NOMO-1 treated with dmso at 0.1 percent for 144 hours (cell line): Measurements from ENCODE around the gene PCDHB5.
"Not testable (repeated sequence)": the region's sequence is repeated elsewhere in the genome, so short reads cannot be mapped to it uniquely, and the experiment has no call there.

Source experiments
- DNase-seq: peaks from one replicate; lab custom pipeline; 2025; ENCODE audit not compliant: unreplicated experiment; lab: John Stamatoyannopoulos, UW

The PCDHB5 gene

DNA sequence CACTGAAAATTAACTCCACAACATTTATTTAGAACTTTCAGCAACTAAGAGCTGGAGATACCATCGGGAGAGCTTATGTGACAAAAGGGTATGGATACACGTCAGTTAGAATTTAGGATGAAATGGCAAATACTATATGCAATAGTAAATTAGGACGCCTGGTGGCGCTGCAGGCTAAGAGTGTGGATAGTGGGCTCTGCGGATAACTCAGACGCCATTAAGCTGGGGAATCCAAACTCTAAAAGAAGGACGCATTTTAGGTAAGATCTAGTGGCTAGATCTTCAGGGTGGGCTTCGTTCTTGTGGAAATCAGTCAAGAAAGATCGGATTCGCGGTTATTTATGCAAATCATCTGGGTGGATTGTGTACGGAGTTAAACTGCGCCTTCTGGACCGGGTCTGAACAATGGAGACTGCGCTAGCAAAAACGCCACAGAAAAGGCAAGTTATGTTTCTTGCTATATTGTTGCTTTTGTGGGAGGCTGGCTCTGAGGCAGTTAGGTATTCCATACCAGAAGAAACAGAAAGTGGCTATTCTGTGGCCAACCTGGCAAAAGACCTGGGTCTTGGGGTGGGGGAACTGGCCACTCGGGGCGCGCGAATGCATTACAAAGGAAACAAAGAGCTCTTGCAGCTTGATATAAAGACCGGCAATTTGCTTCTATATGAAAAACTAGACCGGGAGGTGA lies at the start of gene PCDHB5:
Gene PCDHB5 (plus strand): TSS at position 177 of the 688 bp plus-strand sequence. CDS start 229 bp downstream, at position 406.
- no peak for DNase-seq

DNA sequence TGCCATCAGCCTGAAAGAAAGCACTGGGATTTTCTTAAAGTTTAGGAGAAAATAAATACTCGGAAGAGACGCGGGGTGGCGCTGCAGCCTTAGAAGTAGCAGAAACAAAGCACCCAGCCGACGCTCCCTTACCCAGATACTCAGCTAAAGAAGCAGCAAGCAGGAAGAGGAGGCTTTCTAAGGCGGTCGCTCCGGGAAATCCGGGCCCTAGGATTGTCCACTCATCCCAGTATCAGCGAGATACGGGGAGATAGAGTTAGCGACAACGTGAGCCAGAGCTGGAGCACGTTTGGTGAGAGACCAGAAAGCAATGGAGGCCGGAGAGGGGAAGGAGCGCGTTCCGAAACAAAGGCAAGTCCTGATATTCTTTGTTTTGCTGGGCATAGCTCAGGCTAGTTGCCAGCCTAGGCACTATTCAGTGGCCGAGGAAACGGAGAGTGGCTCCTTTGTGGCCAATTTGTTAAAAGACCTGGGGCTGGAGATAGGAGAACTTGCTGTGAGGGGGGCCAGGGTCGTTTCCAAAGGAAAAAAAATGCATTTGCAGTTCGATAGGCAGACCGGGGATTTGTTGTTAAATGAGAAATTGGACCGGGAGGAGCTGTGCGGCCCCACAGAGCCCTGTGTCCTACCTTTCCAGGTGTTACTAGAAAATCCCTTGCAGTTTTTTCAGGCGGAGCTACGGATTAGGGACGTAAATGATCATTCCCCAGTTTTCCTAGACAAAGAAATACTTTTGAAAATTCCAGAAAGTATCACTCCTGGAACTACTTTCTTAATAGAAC lies 40.3 kb upstream of the PCDHB5 start, which contains the start of gene PCDHB2:
Gene PCDHB2 (plus strand): TSS at position 135 of the 782 bp plus-strand sequence. CDS start 176 bp downstream, at position 311.
- no peak for DNase-seq

GRCh38 chr5:141095263-141095641 lies 39.8 kb upstream of the PCDHB5 start:
- no peak for DNase-seq

- not testable (repeated sequence) for DNase-seq
Measured at GRCh38 chr5:141096181-141096580, 38.8 kb upstream of the PCDHB5 start.

DNA sequence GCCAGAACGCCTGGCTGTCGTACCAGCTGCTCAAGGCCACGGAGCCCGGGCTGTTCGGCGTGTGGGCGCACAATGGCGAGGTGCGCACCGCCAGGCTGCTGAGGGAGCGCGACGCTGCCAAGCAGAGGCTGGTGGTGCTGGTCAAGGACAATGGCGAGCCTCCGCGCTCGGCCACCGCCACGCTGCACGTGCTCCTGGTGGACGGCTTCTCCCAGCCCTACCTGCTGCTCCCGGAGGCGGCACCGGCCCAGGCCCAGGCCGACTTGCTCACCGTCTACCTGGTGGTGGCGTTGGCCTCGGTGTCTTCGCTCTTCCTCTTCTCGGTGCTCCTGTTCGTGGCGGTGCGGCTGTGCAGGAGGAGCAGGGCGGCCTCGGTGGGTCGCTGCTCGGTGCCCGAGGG lies 38.4 kb upstream of the PCDHB5 start:
- DNase-seq: not testable (repeated sequence)

DNA sequence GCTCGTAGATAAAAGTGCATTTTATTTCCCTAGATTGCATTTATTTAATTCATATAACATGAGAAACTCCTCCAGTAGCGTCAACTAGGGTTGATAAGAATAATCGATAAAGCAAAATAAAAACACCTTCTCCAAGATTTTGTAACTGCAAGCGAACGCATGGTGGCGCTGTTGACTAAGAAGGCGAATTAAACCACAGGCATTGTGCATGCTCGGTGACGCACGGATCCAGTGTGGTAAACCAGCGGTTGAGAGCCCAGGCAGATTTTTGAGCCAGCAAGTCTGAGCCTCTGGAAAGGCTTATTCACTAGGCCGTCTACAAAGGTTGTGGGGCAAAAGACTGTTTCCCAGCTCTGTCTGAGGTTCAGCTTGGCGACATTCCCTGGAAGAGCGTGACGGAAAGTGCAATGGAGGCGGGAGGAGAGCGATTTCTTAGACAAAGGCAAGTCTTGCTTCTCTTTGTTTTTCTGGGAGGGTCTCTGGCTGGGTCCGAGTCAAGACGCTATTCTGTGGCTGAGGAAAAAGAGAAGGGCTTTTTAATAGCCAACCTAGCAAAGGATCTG lies 34.7 kb upstream of the PCDHB5 start, which contains the start of gene PCDHB3:
Gene PCDHB3 (plus strand): TSS at position 231 of the 563 bp plus-strand sequence. CDS start 177 bp downstream, at position 408.
- DNase-seq: no peak

- no peak for DNase-seq
Measured at GRCh38 chr5:141101059-141101458, 33.9 kb upstream of the PCDHB5 start.

- DNase-seq: not testable (repeated sequence)
Measured at GRCh38 chr5:141102070-141102469, 32.9 kb upstream of the PCDHB5 start.

DNA sequence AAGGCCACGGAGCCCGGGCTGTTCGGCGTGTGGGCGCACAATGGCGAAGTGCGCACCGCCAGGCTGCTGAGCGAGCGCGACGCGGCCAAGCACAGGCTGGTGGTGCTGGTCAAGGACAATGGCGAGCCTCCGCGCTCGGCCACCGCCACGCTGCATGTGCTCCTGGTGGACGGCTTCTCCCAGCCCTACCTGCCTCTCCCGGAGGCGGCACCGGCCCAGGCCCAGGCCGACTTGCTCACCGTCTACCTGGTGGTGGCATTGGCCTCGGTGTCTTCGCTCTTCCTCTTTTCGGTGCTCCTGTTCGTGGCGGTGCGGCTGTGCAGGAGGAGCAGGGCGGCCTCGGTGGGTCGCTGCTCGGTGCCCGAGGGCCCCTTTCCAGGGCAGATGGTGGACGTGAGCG lies 32.5 kb upstream of the PCDHB5 start:
- DNase-seq: not testable (repeated sequence)

DNA sequence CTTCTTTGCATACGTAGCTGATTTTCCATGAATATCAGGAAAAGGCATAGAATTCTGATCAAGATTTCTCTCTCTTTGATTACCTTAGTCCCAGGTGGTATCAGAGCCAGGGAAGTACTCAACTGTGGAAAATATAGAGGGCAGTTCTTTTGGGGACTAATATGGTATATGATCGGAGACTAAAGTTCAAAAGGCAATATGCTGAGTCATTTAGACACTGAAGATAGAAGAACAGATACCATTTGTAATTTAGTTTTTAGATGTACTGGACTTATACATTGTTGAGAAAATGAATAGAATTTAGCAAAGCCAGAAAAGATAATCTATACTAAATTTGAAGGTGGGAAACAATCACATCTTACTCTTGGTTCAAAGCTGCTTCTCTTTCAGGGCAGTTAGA lies 29.7 kb upstream of the PCDHB5 start:
- no peak for DNase-seq

GRCh38 chr5:141119250-141119649 lies 15.8 kb upstream of the PCDHB5 start:
- no peak for DNase-seq

DNA sequence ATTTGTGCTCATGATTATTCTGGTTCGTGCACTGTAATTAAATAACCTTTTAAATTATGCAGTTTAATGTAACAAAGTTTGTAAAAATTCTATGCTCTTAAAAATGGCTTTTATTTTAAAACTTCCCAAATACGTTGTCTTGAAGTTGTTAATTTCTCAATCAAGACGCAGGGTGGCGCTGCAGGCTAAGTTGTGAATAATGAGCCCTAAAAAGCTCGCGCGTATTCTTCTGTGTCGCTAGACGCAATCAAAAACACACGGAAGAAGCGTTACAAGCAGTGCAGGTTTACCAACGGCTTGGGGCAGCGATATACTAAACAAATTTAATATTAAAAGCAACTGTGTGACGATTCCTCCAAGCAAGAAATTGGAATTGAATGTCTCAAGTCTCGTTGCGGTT lies 13.4 kb upstream of the PCDHB5 start, which contains the start of gene PCDHB4:
Gene PCDHB4 (plus strand): TSS at position 256 of the 400 bp plus-strand sequence. CDS start 181 bp downstream, outside the sequence.
- no peak for DNase-seq

- DNase-seq: no peak
Measured at GRCh38 chr5:141121985-141122384, 13.0 kb upstream of the PCDHB5 start.

- not testable (repeated sequence) for DNase-seq
Measured at GRCh38 chr5:141123396-141124135, 11.4 kb upstream of the PCDHB5 start.

DNA sequence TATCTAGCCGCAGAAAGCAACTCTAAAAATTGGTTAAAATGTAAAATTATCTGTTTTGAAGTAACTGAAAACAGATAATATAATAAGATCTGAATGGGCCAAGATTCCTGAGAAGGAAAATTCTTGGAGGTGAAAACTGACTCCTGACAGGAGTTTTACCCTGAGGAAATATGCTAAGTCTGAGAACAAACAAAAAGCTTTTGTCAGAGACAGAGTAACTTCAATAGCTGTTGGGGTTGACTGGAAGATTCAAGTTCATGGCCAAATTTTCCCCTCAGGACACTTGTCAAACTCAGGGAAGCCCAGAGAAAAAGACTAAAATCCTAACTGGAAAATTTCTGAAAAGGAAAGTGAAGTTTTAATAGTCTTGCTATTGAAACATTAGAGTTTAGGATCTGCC lies 7.7 kb upstream of the PCDHB5 start:
- DNase-seq: no peak

DNA sequence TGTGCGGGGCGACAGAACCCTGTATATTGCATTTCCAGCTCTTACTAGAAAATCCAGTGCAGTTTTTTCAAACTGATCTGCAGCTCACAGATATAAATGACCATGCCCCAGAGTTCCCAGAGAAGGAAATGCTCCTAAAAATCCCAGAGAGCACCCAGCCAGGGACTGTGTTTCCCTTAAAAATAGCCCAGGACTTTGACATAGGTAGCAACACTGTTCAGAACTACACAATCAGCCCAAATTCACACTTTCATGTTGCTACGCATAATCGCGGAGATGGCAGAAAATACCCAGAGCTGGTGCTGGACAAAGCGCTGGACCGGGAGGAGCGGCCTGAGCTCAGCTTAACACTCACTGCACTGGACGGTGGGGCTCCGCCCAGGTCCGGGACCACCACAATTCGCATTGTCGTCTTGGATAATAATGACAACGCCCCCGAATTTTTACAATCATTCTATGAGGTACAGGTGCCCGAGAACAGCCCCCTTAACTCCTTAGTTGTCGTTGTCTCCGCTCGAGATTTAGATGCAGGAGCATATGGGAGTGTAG lies 786 bp downstream of the PCDHB5 start:
- DNase-seq: no peak

DNA sequence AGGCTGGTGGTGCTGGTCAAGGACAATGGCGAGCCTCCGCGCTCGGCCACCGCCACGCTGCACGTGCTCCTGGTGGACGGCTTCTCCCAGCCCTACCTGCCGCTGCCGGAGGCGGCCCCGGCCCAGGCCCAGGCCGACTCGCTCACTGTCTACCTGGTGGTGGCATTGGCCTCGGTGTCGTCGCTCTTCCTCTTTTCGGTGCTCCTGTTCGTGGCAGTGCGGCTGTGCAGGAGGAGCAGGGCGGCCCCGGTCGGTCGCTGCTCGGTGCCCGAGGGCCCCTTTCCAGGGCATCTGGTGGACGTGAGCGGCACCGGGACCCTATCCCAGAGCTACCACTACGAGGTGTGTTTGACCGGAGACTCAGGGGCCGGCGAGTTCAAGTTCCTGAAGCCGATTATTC lies 2.3 kb downstream of the PCDHB5 start:
- DNase-seq: not testable (repeated sequence)

DNA sequence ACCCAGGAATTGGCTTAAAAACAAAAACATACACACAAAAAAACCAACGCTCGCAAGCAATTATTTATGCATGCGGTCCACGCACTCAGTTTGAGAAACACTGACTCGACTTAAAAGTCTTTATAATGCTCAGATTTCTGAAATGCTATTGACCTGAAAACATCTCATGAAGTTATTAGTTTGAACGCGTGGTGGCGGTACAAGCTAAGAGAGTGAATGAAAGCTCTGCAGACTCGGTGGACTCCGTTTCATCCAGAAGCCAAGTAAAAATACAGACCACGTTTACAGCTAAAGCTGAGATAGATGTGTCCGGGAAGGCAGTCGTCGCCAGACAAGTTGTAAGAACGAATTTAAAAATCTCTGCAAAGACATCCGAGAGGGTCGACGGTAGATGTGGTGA lies 14.8 kb downstream of the PCDHB5 start, which contains the start of gene PCDHB6:
Gene PCDHB6 (plus strand): TSS at position 246 of the 400 bp plus-strand sequence. CDS start 201 bp downstream, outside the sequence.
- DNase-seq: no peak

DNA sequence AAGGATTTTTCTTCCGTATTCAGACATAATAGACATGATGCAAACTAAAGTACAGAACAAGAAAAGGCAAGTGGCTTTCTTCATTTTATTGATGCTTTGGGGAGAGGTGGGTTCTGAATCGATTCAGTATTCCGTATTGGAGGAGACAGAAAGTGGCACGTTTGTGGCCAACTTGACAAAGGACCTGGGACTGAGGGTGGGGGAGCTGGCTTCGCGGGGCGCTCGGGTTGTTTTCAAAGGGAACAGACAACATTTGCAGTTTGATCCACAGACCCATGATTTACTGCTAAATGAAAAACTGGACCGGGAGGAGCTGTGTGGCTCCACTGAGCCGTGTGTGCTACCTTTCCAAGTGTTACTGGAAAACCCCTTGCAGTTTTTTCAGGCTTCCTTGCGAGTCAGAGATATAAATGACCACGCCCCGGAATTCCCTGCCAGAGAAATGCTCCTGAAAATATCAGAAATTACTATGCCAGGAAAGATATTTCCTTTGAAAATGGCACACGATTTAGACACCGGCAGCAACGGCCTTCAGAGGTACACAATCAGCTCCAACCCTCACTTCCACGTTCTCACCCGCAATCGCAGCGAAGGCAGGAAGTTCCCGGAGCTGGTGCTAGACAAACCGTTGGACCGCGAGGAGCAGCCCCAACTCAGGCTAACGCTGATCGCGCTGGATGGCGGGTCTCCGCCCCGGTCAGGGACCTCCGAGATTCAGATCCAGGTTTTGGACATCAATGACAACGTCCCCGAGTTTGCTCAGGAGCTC lies 15.4 kb downstream of the PCDHB5 start:
- no peak for DNase-seq

DNA sequence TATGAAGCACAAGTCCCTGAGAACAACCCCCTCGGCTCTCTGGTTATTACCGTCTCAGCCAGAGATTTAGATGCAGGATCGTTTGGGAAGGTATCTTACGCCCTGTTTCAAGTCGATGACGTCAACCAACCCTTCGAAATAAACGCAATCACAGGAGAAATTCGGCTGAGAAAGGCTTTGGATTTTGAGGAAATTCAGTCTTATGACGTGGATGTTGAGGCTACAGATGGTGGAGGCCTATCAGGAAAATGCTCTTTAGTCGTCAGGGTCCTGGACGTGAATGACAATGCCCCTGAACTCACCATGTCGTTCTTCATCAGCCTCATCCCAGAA lies 16.0 kb downstream of the PCDHB5 start:
- DNase-seq: no peak
